Natural killer cell (primary cell): Measurements from ENCODE around the gene WNK2. TPM values are rescaled to one million over a fixed set of nuclear protein-coding genes. Genes with fewer than 3 reads are reported as not detected.

ENCODE experiments used
- ATAC-seq, 3 donors: fragments of 150-1000 bp in 2 of 3; fragments of 200-7000 bp in 1 of 3; cut with Tn5 transposase; 1 replicate in 1 of 3; 2 replicates in 2 of 3; pipeline ENCODE4 v1.10.0; 2021; ENCODE audit warnings: mild to moderate bottlenecking in 2 of 3, moderate library complexity in 2 of 3
- DNase-seq, 2 donors: peaks; one replicate each; pipeline versions ENCODE4 v3.0.0 to v3.0.0-alpha.2; 2013 to 2021; ENCODE audit warnings: mixed read lengths in 1 of 2
- H3K27ac ChIP-seq: one replicate; pipeline ENCODE4 v1.5.1; 2013; ENCODE audit warnings: mild to moderate bottlenecking, low read length
- H3K27me3 ChIP-seq: one replicate; pipeline ENCODE4 v1.6.1; 2013; ENCODE audit warnings: low read length; ENCODE audit not compliant: control insufficient read depth, insufficient read depth
- H3K36me3 ChIP-seq: one replicate; pipeline ENCODE4 v1.6.1; 2013; ENCODE audit warnings: low read length; ENCODE audit not compliant: control insufficient read depth, insufficient read depth
- H3K4me1 ChIP-seq: one replicate; pipeline ENCODE4 v1.6.1; 2013; ENCODE audit warnings: low read length; ENCODE audit not compliant: control insufficient read depth, insufficient read depth
- H3K4me3 ChIP-seq: one replicate; pipeline ENCODE4 v1.5.1; 2013; ENCODE audit warnings: low read length
- H3K9me3 ChIP-seq: one replicate; pipeline ENCODE4 v1.6.1; 2013; ENCODE audit warnings: low read length; ENCODE audit not compliant: control insufficient read depth, insufficient read depth
- H3K27ac Mint-ChIP-seq, 2 donors: one replicate each; pipeline ENCODE4 v1.8.0; 2022; ENCODE audit warnings: mild to moderate bottlenecking in 2 of 2, mixed read lengths in 2 of 2, moderate library complexity in 1 of 2
- H3K27me3 Mint-ChIP-seq, 2 donors: one replicate each; pipeline ENCODE4 v1.8.0; 2022; ENCODE audit warnings: low read depth in 2 of 2, mixed read lengths in 2 of 2
- H3K36me3 Mint-ChIP-seq: one replicate; pipeline ENCODE4 v1.8.0; 2022; ENCODE audit warnings: mixed read lengths
- H3K4me1 Mint-ChIP-seq, 2 donors: one replicate each; pipeline ENCODE4 v1.8.0; 2022; ENCODE audit warnings: mixed read lengths in 2 of 2
- H3K4me3 Mint-ChIP-seq: one replicate; pipeline ENCODE4 v1.8.0; 2022; ENCODE audit warnings: mild to moderate bottlenecking, moderate library complexity, mixed read lengths
- H3K9me3 Mint-ChIP-seq, 2 donors: one replicate each; pipeline ENCODE4 v1.8.0; 2022; ENCODE audit warnings: mixed read lengths in 2 of 2
- whole genome bisulfite sequencing: methylation state at CpG from one replicate; pipeline ENCODE4 v1.1.7; 2013; ENCODE audit warnings: missing lambda C conversion rate; ENCODE audit not compliant: insufficient coverage; 5-methylcytosine and 5-hydroxymethylcytosine counted together
- intact Hi-C: fragments of 100-400 bp; cut with micrococcal nuclease; formaldehyde crosslinking; loops from one replicate; pipeline ENCODE4 v1.14.2; 2022
- total RNA-seq, 4 donors: library from RNA; stranded (reverse); fragments of 120-200 nt in 1 of 4; gene quantifications; one replicate each; pipeline versions ENCODE4 v1.2.3 to v1.2.4, GENCODE V29; 2013 to 2022
- TF ChIP-seq, protein P1 (sequence below): fragments of 200-600 bp; IDR thresholded peaks from one replicate; pipeline ENCODE4 v1.8.0; 2022; ENCODE audit warnings: antibody characterized with exemption

Gene WNK2
- total RNA-seq, 3 donors from 2014 or later (not counting 1 experiment from before 2014, with no cell fraction given): 0.25 TPM; not detected in 2

GRCh38 chr9:93326056-93326455, 142.1 kb downstream of the WNK2 start:
- H3K27ac Mint-ChIP-seq: no peak overlapping the region
- H3K4me3 ChIP-seq: no peak overlapping the region
- no peak overlapping the region for H3K4me3 Mint-ChIP-seq
- no peak overlapping the region for H3K27ac ChIP-seq
- no peaks in the 10 kb centered on the region for H3K36me3 Mint-ChIP-seq
- no peak for ATAC-seq
- no peak for DNase-seq
- intact Hi-C loops: no loop called here
- 92% methylated on average over 8 of the region's 9 CpGs for WGBS
- TF ChIP-seq, protein P1, sequence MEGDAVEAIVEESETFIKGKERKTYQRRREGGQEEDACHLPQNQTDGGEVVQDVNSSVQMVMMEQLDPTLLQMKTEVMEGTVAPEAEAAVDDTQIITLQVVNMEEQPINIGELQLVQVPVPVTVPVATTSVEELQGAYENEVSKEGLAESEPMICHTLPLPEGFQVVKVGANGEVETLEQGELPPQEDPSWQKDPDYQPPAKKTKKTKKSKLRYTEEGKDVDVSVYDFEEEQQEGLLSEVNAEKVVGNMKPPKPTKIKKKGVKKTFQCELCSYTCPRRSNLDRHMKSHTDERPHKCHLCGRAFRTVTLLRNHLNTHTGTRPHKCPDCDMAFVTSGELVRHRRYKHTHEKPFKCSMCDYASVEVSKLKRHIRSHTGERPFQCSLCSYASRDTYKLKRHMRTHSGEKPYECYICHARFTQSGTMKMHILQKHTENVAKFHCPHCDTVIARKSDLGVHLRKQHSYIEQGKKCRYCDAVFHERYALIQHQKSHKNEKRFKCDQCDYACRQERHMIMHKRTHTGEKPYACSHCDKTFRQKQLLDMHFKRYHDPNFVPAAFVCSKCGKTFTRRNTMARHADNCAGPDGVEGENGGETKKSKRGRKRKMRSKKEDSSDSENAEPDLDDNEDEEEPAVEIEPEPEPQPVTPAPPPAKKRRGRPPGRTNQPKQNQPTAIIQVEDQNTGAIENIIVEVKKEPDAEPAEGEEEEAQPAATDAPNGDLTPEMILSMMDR: no peak
- H3K9me3 Mint-ChIP-seq: no peaks in the 10 kb centered on the region
- H3K27me3 ChIP-seq: peaks cover 5% of the 10 kb centered on the region
- no peaks in the 10 kb centered on the region for H3K36me3 ChIP-seq
- H3K4me1 Mint-ChIP-seq: no peaks in the 10 kb centered on the region
- H3K4me1 ChIP-seq: no peaks in the 10 kb centered on the region
- H3K9me3 ChIP-seq: no peaks in the 10 kb centered on the region
- H3K27me3 Mint-ChIP-seq: peaks cover 48 to 60% of the 10 kb centered on the region in 2 donors

DNA sequence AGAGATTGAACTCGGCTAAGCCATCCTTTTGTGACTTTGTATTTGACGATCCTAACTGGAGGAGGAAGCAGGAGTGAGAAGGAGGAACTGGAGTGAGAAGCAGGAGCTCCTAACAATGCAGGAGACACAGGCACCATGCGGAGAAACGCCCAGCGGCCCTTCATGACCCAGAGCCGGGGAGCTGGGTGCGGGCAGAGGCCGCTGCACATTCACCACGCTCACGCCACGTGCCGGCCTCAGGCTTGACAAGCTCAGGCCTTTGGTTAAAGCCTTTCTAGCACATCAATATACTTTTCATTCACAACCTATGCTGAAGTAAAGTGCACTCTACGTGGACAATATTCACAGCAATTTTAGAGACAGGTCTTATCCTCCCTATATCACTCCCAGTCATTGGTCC, 142.7 kb downstream of the WNK2 start:
- ATAC-seq: no peak
- no peak overlapping the region for H3K4me3 Mint-ChIP-seq
- Histone ChIP-seq H3K27me3 (peaks cover 5% of the 10 kb centered on the region), H3K4me3 (no peak overlapping the region), H3K4me1 (no peaks in the 10 kb centered on the region), H3K36me3 (no peaks in the 10 kb centered on the region), H3K9me3 (no peaks in the 10 kb centered on the region), H3K27ac (no peak overlapping the region)
- DNase-seq: no peak
- H3K27ac Mint-ChIP-seq: no peak overlapping the region
- WGBS: 72% methylated on average over 13 of the region's 13 CpGs
- TF ChIP-seq, protein P1: no peak
- intact Hi-C loops: no loop called here
- H3K36me3 Mint-ChIP-seq: no peaks in the 10 kb centered on the region
- H3K27me3 Mint-ChIP-seq: peaks cover 45 to 60% of the 10 kb centered on the region in 2 donors
- H3K4me1 Mint-ChIP-seq: no peaks in the 10 kb centered on the region
- H3K9me3 Mint-ChIP-seq: no peaks in the 10 kb centered on the region

- DNase-seq (no peak), ATAC-seq (no peak)
- 96% methylated on average over 6 of the region's 7 CpGs for WGBS
- Mint-ChIP-seq H3K4me3 (no peak overlapping the region), H3K4me1 (no peaks in the 10 kb centered on the region), H3K36me3 (no peaks in the 10 kb centered on the region), H3K9me3 (no peaks in the 10 kb centered on the region), H3K27ac (no peak overlapping the region), H3K27me3 (peaks cover 40 to 57% of the 10 kb centered on the region in 2 donors)
- Histone ChIP-seq H3K4me3 (no peak overlapping the region), H3K27me3 (peaks cover 8% of the 10 kb centered on the region), H3K9me3 (no peaks in the 10 kb centered on the region), H3K27ac (no peak overlapping the region), H3K4me1 (no peaks in the 10 kb centered on the region), H3K36me3 (no peaks in the 10 kb centered on the region)
- TF ChIP-seq, protein P1: no peak
- intact Hi-C loops: no loop called here
Measured at GRCh38 chr9:93329629-93330280, 145.8 kb downstream of the WNK2 start.

DNA sequence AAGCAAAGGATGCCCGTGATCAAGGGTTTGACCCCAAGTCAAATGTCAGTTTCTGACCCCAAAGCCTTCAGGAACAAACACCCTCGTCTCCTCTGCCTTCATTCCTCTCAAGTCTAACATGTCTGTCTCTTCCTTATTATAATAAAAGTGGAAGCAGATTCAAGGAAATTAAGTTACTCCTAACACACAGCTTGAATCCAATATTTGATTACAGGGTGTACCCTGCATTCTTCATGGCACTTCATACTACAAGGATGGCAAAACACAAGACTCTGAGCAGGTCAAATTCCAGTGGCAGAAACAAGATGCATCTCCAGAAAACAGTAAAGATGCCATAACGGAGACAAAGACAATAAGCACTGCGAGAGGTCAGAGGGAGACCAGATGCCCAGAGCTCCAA, 148.4 kb downstream of the WNK2 start:
- Mint-ChIP-seq H3K4me3 (no peak overlapping the region), H3K27ac (no peak overlapping the region), H3K36me3 (peaks cover 2% of the 10 kb centered on the region), H3K9me3 (no peaks in the 10 kb centered on the region), H3K4me1 (no peaks in the 10 kb centered on the region), H3K27me3 (peaks cover 24 to 44% of the 10 kb centered on the region in 2 donors)
- peaks cover 6% of the 10 kb centered on the region for H3K27me3 ChIP-seq
- TF ChIP-seq, protein P1: no peak
- no peaks in the 10 kb centered on the region for H3K9me3 ChIP-seq
- H3K4me3 ChIP-seq: no peak overlapping the region
- H3K27ac ChIP-seq: no peak overlapping the region
- DNase-seq (no peak), ATAC-seq (no peak)
- no peaks in the 10 kb centered on the region for H3K36me3 ChIP-seq
- 76% methylated on average over 4 of the region's 4 CpGs for WGBS
- no peaks in the 10 kb centered on the region for H3K4me1 ChIP-seq
- intact Hi-C loops: no loop called here
